Fibroblast of lung (primary cell): Measurements from ENCODE around the gene DAAM1.

Experiments used
- CTCF ChIP-seq, 2 donors: IDR thresholded peaks in 1 of 2; conservative IDR thresholded peaks in 1 of 2; 1 replicate in 1 of 2; 2 replicates in 1 of 2; pipeline ENCODE4 v1.5.1; 2011 to 2012; ENCODE audit warnings: low read length in 2 of 2, control low read depth in 1 of 2, inconsistent platforms in 1 of 2, low read depth in 1 of 2, mild to moderate bottlenecking in 1 of 2
- EZH2 ChIP-seq: IDR thresholded peaks from 2 replicates; pipeline ENCODE4 v1.5.1; 2012; ENCODE audit warnings: low read length, control low read depth, mild to moderate bottlenecking; ENCODE audit errors: missing control alignments

DNA sequence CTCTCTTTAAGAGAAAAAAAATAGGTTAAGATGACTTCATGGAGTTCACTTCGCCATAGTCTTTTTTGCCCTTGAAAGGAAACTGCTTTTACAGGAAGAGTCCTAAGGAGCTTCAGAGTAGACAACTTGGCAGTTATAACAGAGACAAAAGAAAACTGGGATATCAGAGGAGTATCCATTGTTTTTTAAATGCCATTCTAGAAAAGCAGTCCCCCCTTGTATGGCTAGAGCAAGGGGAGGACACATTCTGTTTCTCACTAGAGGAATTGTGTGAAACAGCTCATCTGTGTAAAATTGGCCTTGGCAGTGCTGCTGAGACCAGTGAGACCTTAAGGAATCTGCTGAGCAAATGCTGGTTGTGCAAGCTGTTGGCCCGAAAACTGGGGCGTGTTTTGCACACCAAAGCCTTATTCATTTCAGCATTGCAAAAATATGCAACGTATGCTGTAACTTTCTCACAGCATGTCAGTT is 148.7 kb downstream of the DAAM1 start:
- TF ChIP-seq CTCF (conservative IDR thresholded peaks at IDR 0.05 in 1 of 2, IDR thresholded peaks at IDR 0.05 in 1 of 2; ENCODE audit: low read depth in 1 of 2, low read length in 2 of 2): no peak
- no peak for TF ChIP-seq EZH2
